C4-2B (cell line): ENCODE measurements around the gene ANKRD12.

Experiments
- CTCF ChIP-seq: fragments of 450-650 bp; conservative IDR thresholded peaks from 2 replicates; pipeline ENCODE4 v1.5.1; 2017; ENCODE audit warnings: mild to moderate bottlenecking
- ZFX ChIP-seq: fragments of 450-650 bp; IDR thresholded peaks from 2 replicates; pipeline ENCODE4 v1.6.1; 2017

- no peak for TF ChIP-seq CTCF
- TF ChIP-seq ZFX = no peak
Measured at GRCh38 chr18:9191658-9192256, 55.2 kb downstream of the ANKRD12 start.
